Mesothelial cell of epicardium (in vitro differentiated cells): ENCODE data around the gene GLI2. TPM values are rescaled to one million over a fixed set of nuclear protein-coding genes. Genes with fewer than 3 reads are reported as not detected.

ENCODE experiments used
- DNase-seq, 2 experiments: peaks; one replicate each; pipeline ENCODE4 v3.0.0; 2021; ENCODE audit warnings: low spot score in 2 of 2; ENCODE audit not compliant: unreplicated experiment in 2 of 2
- H3K27ac Mint-ChIP-seq: 2 replicates; pipeline ENCODE4 v1.8.0; 2021; ENCODE audit warnings: mixed read lengths
- H3K27me3 Mint-ChIP-seq: 2 replicates; pipeline ENCODE4 v1.8.0; 2021; ENCODE audit warnings: low read depth, mixed read lengths
- H3K36me3 Mint-ChIP-seq: 2 replicates; pipeline ENCODE4 v1.8.0; 2021; ENCODE audit warnings: mixed read lengths
- H3K4me1 Mint-ChIP-seq: 2 replicates; pipeline ENCODE4 v1.8.0; 2021; ENCODE audit warnings: mixed read lengths
- H3K4me3 Mint-ChIP-seq: 2 replicates; pipeline ENCODE4 v1.8.0; 2021; ENCODE audit warnings: mild to moderate bottlenecking, moderate library complexity, mixed read lengths
- H3K9me3 Mint-ChIP-seq: 2 replicates; pipeline ENCODE4 v1.8.0; 2021; ENCODE audit warnings: mixed read lengths
- total RNA-seq: library from RNA; stranded (reverse); gene quantifications from 3 replicates; pipeline ENCODE4 v1.2.1, GENCODE V29; 2021
- TF ChIP-seq, protein P1 (sequence below): fragments of 200-600 bp; sonication (generic); IDR thresholded peaks from one replicate; pipeline ENCODE4 v1.5.0; 2021; ENCODE audit warnings: antibody characterized with exemption; ENCODE audit not compliant: unreplicated experiment

GLI2 gene
- total RNA-seq, 1 donor from 2014 or later: 67.0 TPM

DNA sequence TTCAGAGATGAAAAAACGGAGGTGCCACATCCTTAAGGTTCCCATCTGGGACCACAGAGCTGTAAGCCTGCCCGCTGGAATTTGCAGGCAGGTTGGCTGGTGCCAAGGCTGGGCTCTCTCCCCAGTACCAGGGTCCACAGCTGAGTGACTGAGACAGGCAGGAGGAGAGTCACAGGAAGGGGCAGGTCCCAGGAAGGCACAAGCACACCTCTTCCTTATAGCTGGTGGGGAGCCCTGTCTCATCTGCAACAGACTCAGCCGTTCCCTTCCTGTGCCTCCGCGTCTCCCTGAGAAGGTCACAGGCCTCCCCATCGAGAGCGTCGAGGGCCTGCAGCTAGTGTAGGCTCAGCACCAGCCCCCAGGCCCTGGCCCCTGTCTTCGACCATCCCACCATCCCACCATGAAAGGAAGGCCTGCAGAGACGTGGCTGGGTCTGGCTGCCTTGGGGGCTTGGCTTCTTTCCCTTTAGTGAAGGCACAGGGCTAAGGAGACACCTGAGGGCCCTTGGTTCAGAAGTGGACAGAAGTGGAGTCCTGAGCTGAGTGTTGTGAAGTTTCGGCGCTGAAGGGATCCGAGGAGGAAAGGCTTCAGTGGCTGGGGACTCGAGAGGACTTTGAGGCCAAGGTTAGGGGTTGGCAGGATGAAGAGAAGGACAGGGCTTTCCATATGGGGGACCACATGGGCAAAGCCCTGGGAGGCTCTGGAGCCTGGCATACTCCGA lies 26.8 kb downstream of the GLI2 start:
- DNase-seq: no peak
- Mint-ChIP-seq H3K4me3 (no peak overlapping the region), H3K36me3 (no peaks in the 10 kb centered on the region), H3K9me3 (no peaks in the 10 kb centered on the region), H3K27me3 (no peaks in the 10 kb centered on the region), H3K4me1 (peaks cover 89% of the 10 kb centered on the region), H3K27ac (no peak overlapping the region)
- TF ChIP-seq, protein P1, sequence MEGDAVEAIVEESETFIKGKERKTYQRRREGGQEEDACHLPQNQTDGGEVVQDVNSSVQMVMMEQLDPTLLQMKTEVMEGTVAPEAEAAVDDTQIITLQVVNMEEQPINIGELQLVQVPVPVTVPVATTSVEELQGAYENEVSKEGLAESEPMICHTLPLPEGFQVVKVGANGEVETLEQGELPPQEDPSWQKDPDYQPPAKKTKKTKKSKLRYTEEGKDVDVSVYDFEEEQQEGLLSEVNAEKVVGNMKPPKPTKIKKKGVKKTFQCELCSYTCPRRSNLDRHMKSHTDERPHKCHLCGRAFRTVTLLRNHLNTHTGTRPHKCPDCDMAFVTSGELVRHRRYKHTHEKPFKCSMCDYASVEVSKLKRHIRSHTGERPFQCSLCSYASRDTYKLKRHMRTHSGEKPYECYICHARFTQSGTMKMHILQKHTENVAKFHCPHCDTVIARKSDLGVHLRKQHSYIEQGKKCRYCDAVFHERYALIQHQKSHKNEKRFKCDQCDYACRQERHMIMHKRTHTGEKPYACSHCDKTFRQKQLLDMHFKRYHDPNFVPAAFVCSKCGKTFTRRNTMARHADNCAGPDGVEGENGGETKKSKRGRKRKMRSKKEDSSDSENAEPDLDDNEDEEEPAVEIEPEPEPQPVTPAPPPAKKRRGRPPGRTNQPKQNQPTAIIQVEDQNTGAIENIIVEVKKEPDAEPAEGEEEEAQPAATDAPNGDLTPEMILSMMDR: no peak

GRCh38 chr2:120763508-120763907 lies 27.8 kb downstream of the GLI2 start:
- no peaks in the 10 kb centered on the region for H3K27me3 Mint-ChIP-seq
- H3K9me3 Mint-ChIP-seq: no peaks in the 10 kb centered on the region
- H3K36me3 Mint-ChIP-seq: no peaks in the 10 kb centered on the region
- DNase-seq: no peak
- peak overlapping the region; percentile 76 for H3K27ac Mint-ChIP-seq
- peaks cover 89% of the 10 kb centered on the region for H3K4me1 Mint-ChIP-seq
- no peak overlapping the region for H3K4me3 Mint-ChIP-seq
- TF ChIP-seq, protein P1: no peak

GRCh38 chr2:120763931-120764330 lies 28.3 kb downstream of the GLI2 start:
- Mint-ChIP-seq H3K9me3 (no peaks in the 10 kb centered on the region), H3K27ac (peak overlapping the region; percentile 16), H3K36me3 (no peaks in the 10 kb centered on the region), H3K4me1 (peaks cover 89% of the 10 kb centered on the region), H3K4me3 (no peak overlapping the region), H3K27me3 (no peaks in the 10 kb centered on the region)
- peak in 1 of 2 experiments; percentile 7 for DNase-seq
- TF ChIP-seq, protein P1: no peak

GRCh38 chr2:120764492-120764891 lies 28.8 kb downstream of the GLI2 start:
- Mint-ChIP-seq H3K4me1 (peaks cover 85% of the 10 kb centered on the region), H3K9me3 (no peaks in the 10 kb centered on the region), H3K4me3 (no peak overlapping the region), H3K27ac (peak overlapping the region; percentile 99), H3K36me3 (no peaks in the 10 kb centered on the region), H3K27me3 (no peaks in the 10 kb centered on the region)
- TF ChIP-seq, protein P1: no peak
- DNase-seq: no peak

GRCh38 chr2:120764991-120765677 lies 29.5 kb downstream of the GLI2 start:
- Mint-ChIP-seq H3K36me3 (no peaks in the 10 kb centered on the region), H3K27me3 (no peaks in the 10 kb centered on the region), H3K9me3 (no peaks in the 10 kb centered on the region), H3K4me3 (peak overlapping the region; percentile 23), H3K4me1 (peaks cover 84% of the 10 kb centered on the region), H3K27ac (peak overlapping the region; percentile 99)
- TF ChIP-seq, protein P1: no peak
- no peak for DNase-seq
